Measurements from ENCODE around the gene MOCS3.

GRCh38 chr20:50948132-50948785 is 10.4 kb upstream of the MOCS3 start:
- TF ChIP-seq POLR2A (IDR thresholded peaks at IDR 0.05), result no peak
- TF ChIP-seq, protein P1, sequence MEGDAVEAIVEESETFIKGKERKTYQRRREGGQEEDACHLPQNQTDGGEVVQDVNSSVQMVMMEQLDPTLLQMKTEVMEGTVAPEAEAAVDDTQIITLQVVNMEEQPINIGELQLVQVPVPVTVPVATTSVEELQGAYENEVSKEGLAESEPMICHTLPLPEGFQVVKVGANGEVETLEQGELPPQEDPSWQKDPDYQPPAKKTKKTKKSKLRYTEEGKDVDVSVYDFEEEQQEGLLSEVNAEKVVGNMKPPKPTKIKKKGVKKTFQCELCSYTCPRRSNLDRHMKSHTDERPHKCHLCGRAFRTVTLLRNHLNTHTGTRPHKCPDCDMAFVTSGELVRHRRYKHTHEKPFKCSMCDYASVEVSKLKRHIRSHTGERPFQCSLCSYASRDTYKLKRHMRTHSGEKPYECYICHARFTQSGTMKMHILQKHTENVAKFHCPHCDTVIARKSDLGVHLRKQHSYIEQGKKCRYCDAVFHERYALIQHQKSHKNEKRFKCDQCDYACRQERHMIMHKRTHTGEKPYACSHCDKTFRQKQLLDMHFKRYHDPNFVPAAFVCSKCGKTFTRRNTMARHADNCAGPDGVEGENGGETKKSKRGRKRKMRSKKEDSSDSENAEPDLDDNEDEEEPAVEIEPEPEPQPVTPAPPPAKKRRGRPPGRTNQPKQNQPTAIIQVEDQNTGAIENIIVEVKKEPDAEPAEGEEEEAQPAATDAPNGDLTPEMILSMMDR (IDR thresholded peaks at IDR 0.05), result no peak
